ENCODE data around the gene PBX1. TPM values are rescaled to one million over a fixed set of nuclear protein-coding genes. Genes with fewer than 3 reads are reported as not detected.

The PBX1 gene
- total RNA-seq, 1 donor from 2014 or later = 257 TPM

DNA sequence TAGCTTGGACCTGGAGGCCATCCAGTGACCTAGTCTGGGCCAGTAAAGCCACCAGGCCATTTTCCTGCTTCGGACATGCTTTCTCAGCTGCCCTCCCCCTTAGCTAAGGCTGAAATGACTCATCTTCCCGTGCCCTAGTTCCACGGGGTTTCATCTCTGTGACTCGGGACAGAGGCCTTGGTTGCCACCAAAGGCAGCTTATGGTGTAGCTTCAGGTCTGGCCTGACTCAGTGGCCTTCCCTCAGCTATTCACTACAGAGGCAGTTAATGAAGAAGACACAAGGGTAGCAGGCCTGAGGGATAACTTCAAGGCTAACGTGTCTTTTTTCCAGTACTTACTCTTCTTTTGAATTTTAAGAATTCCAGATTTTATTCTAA is 82.4 kb downstream of the PBX1 start:
- no peaks in the 10 kb centered on the region for H3K9me3 Mint-ChIP-seq
- no peak overlapping the region for H3K4me3 Mint-ChIP-seq
- peaks cover 68% of the 10 kb centered on the region for H3K36me3 Mint-ChIP-seq
- peak overlapping the region; percentile 95 for H3K27ac Mint-ChIP-seq
- TF ChIP-seq, protein P1, sequence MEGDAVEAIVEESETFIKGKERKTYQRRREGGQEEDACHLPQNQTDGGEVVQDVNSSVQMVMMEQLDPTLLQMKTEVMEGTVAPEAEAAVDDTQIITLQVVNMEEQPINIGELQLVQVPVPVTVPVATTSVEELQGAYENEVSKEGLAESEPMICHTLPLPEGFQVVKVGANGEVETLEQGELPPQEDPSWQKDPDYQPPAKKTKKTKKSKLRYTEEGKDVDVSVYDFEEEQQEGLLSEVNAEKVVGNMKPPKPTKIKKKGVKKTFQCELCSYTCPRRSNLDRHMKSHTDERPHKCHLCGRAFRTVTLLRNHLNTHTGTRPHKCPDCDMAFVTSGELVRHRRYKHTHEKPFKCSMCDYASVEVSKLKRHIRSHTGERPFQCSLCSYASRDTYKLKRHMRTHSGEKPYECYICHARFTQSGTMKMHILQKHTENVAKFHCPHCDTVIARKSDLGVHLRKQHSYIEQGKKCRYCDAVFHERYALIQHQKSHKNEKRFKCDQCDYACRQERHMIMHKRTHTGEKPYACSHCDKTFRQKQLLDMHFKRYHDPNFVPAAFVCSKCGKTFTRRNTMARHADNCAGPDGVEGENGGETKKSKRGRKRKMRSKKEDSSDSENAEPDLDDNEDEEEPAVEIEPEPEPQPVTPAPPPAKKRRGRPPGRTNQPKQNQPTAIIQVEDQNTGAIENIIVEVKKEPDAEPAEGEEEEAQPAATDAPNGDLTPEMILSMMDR (conservative IDR thresholded peaks at IDR 0.05) = no peak
- peaks cover 79% of the 10 kb centered on the region for H3K4me1 Mint-ChIP-seq (ENCODE audit: unreplicated experiment)
- H3K27me3 Mint-ChIP-seq = no peaks in the 10 kb centered on the region
- no peak for DNase-seq (ENCODE audit: extremely low spot score, unreplicated experiment)

DNA sequence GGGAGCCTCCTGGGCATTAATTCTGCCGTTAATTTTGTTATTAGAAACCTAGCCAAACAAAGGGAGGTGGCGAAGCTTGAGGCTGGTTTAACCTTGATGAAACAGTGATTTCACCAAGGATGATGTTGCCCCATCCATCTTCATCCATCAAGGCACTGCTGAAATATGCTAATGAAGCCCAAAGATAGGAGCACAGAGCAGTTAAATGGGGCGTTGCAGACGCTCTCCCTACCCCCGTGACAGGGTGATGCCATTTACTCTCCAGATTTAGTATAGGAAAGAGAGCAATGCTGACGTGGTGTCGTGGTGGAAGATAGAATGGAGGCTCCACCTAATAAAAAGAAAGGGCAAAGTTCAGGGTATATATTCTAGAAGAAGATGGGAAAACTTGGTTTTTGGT is 84.0 kb downstream of the PBX1 start:
- Mint-ChIP-seq H3K27ac (peak overlapping the region; percentile 19), H3K36me3 (peaks cover 59% of the 10 kb centered on the region), H3K9me3 (no peaks in the 10 kb centered on the region), H3K27me3 (no peaks in the 10 kb centered on the region), H3K4me3 (peak overlapping the region; percentile 2), H3K4me1 (ENCODE audit: unreplicated experiment) (peaks cover 74% of the 10 kb centered on the region)
- DNase-seq (ENCODE audit: extremely low spot score, unreplicated experiment) = no peak
- TF ChIP-seq, protein P1 (conservative IDR thresholded peaks at IDR 0.05) = no peak

GRCh38 chr1:164644268-164644667 is 85.3 kb downstream of the PBX1 start:
- no peak overlapping the region for H3K4me3 Mint-ChIP-seq
- peak overlapping the region; percentile 94 for H3K27ac Mint-ChIP-seq
- TF ChIP-seq, protein P1 (conservative IDR thresholded peaks at IDR 0.05) = no peak
- peaks cover 72% of the 10 kb centered on the region for H3K4me1 Mint-ChIP-seq (ENCODE audit: unreplicated experiment)
- H3K27me3 Mint-ChIP-seq = no peaks in the 10 kb centered on the region
- peaks cover 50% of the 10 kb centered on the region for H3K36me3 Mint-ChIP-seq
- H3K9me3 Mint-ChIP-seq = no peaks in the 10 kb centered on the region
- DNase-seq (ENCODE audit: extremely low spot score, unreplicated experiment) = no peak

- TF ChIP-seq, protein P1 (conservative IDR thresholded peaks at IDR 0.05) = no peak
- H3K27me3 Mint-ChIP-seq = no peaks in the 10 kb centered on the region
- peaks cover 75% of the 10 kb centered on the region for H3K4me1 Mint-ChIP-seq (ENCODE audit: unreplicated experiment)
- H3K27ac Mint-ChIP-seq = peak overlapping the region; percentile 94
- peaks cover 48% of the 10 kb centered on the region for H3K36me3 Mint-ChIP-seq
- H3K9me3 Mint-ChIP-seq = no peaks in the 10 kb centered on the region
- DNase-seq (ENCODE audit: extremely low spot score, unreplicated experiment) = no peak
- H3K4me3 Mint-ChIP-seq = peak overlapping the region; percentile 64
These were observed 86.0 kb downstream of the PBX1 start for GRCh38 chr1:164644774-164645644.

DNA sequence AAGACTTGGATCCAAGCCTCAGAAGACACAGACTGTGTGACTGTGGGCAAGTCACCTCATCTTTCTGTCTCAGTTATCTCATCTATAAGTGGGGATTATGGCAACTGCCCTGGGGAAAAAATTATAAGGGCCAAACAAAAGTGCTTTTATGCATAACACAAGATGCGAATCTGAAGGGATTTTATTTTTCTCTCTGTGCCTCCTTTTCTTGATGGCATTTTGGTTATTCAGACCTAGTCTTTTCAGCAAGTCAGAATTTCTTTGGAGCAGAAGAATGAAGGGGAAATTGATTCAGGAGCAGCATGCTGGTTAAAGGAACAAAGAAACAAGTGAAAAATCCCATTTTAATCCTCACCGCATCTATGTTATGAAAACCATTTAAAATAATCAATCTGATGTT is 86.9 kb downstream of the PBX1 start:
- TF ChIP-seq, protein P1 (conservative IDR thresholded peaks at IDR 0.05) = no peak
- Mint-ChIP-seq H3K4me1 (ENCODE audit: unreplicated experiment) (peaks cover 78% of the 10 kb centered on the region), H3K36me3 (peaks cover 46% of the 10 kb centered on the region), H3K4me3 (peak overlapping the region; percentile 30), H3K27ac (peak overlapping the region; percentile 94), H3K9me3 (no peaks in the 10 kb centered on the region), H3K27me3 (no peaks in the 10 kb centered on the region)
- no peak for DNase-seq (ENCODE audit: extremely low spot score, unreplicated experiment)
